ENCODE measurements around the gene SNX25.

SNX25 gene

GRCh38 chr4:185265942-185266341 is 56.5 kb downstream of the SNX25 start:
- TF ChIP-seq CTCF (IDR thresholded peaks at IDR 0.05; ENCODE audit: borderline replicate concordance, control extremely low read depth, extremely low read depth, insufficient read depth, missing control alignments) = no peak
- DNase-seq (ENCODE audit: low spot score) = no peak
- in situ Hi-C loops (cut with MboI; ENCODE audit: low sequenced_read_pairs, unreplicated experiment) = no loop called here

GRCh38 chr4:185269286-185269685 is 59.9 kb downstream of the SNX25 start:
- in situ Hi-C loops (cut with MboI; ENCODE audit: low sequenced_read_pairs, unreplicated experiment) = no loop called here
- TF ChIP-seq CTCF (IDR thresholded peaks at IDR 0.05; ENCODE audit: borderline replicate concordance, control extremely low read depth, extremely low read depth, insufficient read depth, missing control alignments) = no peak
- DNase-seq (ENCODE audit: low spot score) = no peak

GRCh38 chr4:185270037-185270436 is 60.6 kb downstream of the SNX25 start:
- in situ Hi-C loops (cut with MboI; ENCODE audit: low sequenced_read_pairs, unreplicated experiment) = no loop called here
- DNase-seq (ENCODE audit: low spot score) = no peak
- TF ChIP-seq CTCF (IDR thresholded peaks at IDR 0.05; ENCODE audit: borderline replicate concordance, control extremely low read depth, extremely low read depth, insufficient read depth, missing control alignments) = no peak

- DNase-seq (ENCODE audit: low spot score) = no peak
- TF ChIP-seq CTCF (IDR thresholded peaks at IDR 0.05; ENCODE audit: borderline replicate concordance, control extremely low read depth, extremely low read depth, insufficient read depth, missing control alignments) = no peak
- in situ Hi-C loops (cut with MboI; ENCODE audit: low sequenced_read_pairs, unreplicated experiment) = no loop called here
Observed at GRCh38 chr4:185270885-185271284, 61.5 kb downstream of the SNX25 start.

- in situ Hi-C loops (cut with MboI; ENCODE audit: low sequenced_read_pairs, unreplicated experiment) = no loop called here
- no peak for TF ChIP-seq CTCF (IDR thresholded peaks at IDR 0.05; ENCODE audit: borderline replicate concordance, control extremely low read depth, extremely low read depth, insufficient read depth, missing control alignments)
- DNase-seq (ENCODE audit: low spot score) = no peak
Observed at GRCh38 chr4:185272245-185272644, 62.8 kb downstream of the SNX25 start.

GRCh38 chr4:185275501-185275900 is 66.1 kb downstream of the SNX25 start:
- DNase-seq (ENCODE audit: low spot score) = no peak
- no peak for TF ChIP-seq CTCF (IDR thresholded peaks at IDR 0.05; ENCODE audit: borderline replicate concordance, control extremely low read depth, extremely low read depth, insufficient read depth, missing control alignments)
- in situ Hi-C loops (cut with MboI; ENCODE audit: low sequenced_read_pairs, unreplicated experiment) = no loop called here

- in situ Hi-C loops (cut with MboI; ENCODE audit: low sequenced_read_pairs, unreplicated experiment) = no loop called here
- no peak for DNase-seq (ENCODE audit: low spot score)
- TF ChIP-seq CTCF (IDR thresholded peaks at IDR 0.05; ENCODE audit: borderline replicate concordance, control extremely low read depth, extremely low read depth, insufficient read depth, missing control alignments) = no peak
Observed at GRCh38 chr4:185276036-185276435, 66.6 kb downstream of the SNX25 start.
